Measurements from ENCODE around the gene NSUN2. TPM values are rescaled to one million over a fixed set of nuclear protein-coding genes. Genes with fewer than 3 reads are reported as not detected.

NSUN2 gene
- total RNA-seq, 1 donor from 2014 or later, result 78.8 TPM

DNA sequence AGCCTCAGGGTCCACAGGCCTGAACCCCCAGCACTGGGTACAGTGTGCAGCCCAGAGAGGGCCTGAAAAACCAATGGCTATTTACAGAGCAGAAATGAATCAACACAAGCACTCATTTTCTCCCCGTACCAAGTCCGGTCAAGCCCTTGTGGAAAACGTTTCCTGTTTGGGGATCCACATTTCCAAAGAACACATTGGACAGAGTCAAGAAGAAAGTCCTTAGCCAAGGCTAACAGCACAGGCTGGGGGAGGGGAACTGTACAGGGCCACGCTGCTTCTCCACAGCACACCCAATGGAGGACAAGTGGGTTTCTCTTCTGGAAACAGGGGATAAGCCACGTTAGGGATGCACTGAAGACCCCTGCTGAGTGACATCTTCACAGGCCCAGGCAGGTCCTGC lies 62.3 kb downstream of the NSUN2 start:
- FAIRE-seq, result no peak
- H3K27ac ChIP-seq (ENCODE audit: low read depth, low read length), result no peak overlapping the region
- H3K27me3 Mint-ChIP-seq (ENCODE audit: low read depth, unreplicated experiment), result peaks cover 23% of the 10 kb centered on the region
- no peak for DNase-seq (ENCODE audit: low read depth)
- no peaks in the 10 kb centered on the region for H3K4me1 ChIP-seq (ENCODE audit: insufficient read depth, low read length)
- no peaks in the 10 kb centered on the region for H3K36me3 Mint-ChIP-seq (ENCODE audit: low read depth, unreplicated experiment)
- no peaks in the 10 kb centered on the region for H3K79me2 ChIP-seq (ENCODE audit: insufficient read depth, low read length)
- no peak overlapping the region for H3K4me3 Mint-ChIP-seq (ENCODE audit: unreplicated experiment)
- H4K20me1 ChIP-seq (ENCODE audit: insufficient read depth, low read length), result no peaks in the 10 kb centered on the region
- H2AFZ ChIP-seq (ENCODE audit: low read depth, low read length), result no peak overlapping the region
- H3K27me3 ChIP-seq (ENCODE audit: insufficient read depth, low read length), result no peaks in the 10 kb centered on the region
- H3K4me2 ChIP-seq (ENCODE audit: low read length), result no peak overlapping the region
- H3K9me3 ChIP-seq (ENCODE audit: insufficient read depth, low read depth, low read length), result no peaks in the 10 kb centered on the region
- no peak overlapping the region for H3K27ac Mint-ChIP-seq (ENCODE audit: unreplicated experiment)
- TF ChIP-seq EZH2 (IDR thresholded peaks at IDR 0.05; ENCODE audit: insufficient read depth, low read length), result no peak
- TF ChIP-seq, protein P1, sequence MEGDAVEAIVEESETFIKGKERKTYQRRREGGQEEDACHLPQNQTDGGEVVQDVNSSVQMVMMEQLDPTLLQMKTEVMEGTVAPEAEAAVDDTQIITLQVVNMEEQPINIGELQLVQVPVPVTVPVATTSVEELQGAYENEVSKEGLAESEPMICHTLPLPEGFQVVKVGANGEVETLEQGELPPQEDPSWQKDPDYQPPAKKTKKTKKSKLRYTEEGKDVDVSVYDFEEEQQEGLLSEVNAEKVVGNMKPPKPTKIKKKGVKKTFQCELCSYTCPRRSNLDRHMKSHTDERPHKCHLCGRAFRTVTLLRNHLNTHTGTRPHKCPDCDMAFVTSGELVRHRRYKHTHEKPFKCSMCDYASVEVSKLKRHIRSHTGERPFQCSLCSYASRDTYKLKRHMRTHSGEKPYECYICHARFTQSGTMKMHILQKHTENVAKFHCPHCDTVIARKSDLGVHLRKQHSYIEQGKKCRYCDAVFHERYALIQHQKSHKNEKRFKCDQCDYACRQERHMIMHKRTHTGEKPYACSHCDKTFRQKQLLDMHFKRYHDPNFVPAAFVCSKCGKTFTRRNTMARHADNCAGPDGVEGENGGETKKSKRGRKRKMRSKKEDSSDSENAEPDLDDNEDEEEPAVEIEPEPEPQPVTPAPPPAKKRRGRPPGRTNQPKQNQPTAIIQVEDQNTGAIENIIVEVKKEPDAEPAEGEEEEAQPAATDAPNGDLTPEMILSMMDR (IDR thresholded peaks at IDR 0.05; ENCODE audit: insufficient read depth, low read depth, low read length), result no peak
- no peak overlapping the region for H3K4me3 ChIP-seq (ENCODE audit: insufficient read depth, low read depth, low read length)
- no peaks in the 10 kb centered on the region for H3K36me3 ChIP-seq (ENCODE audit: insufficient read depth, low read length)
- peaks cover 6% of the 10 kb centered on the region for H3K9me3 Mint-ChIP-seq (ENCODE audit: unreplicated experiment)
- no peaks in the 10 kb centered on the region for H3K4me1 Mint-ChIP-seq (ENCODE audit: low read depth, unreplicated experiment)
- no peak overlapping the region for H3K9ac ChIP-seq (ENCODE audit: low read length)

DNA sequence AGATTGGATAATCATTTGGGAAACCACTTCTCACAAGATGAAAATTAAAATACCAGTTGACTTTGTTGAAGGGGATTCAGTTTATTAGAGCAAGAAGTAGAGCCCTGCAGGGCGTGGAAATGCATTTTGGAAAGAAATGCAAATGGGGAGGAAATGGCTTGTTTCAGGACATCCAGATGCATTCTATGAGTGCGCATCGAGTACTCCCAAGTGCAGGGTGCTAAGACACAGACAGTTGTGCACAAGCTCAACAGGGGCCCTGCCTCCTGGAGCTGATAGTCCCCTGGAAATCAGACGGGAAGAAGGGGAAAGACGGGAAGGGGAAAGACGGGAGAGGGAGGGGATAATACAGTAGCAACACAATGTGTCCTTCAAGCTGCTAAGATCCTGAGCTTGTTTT lies 64.0 kb downstream of the NSUN2 start:
- Mint-ChIP-seq H3K36me3 (ENCODE audit: low read depth, unreplicated experiment) (no peaks in the 10 kb centered on the region), H3K27ac (ENCODE audit: unreplicated experiment) (no peak overlapping the region), H3K27me3 (ENCODE audit: low read depth, unreplicated experiment) (peaks cover 19% of the 10 kb centered on the region), H3K9me3 (ENCODE audit: unreplicated experiment) (peaks cover 6% of the 10 kb centered on the region), H3K4me3 (ENCODE audit: unreplicated experiment) (no peak overlapping the region), H3K4me1 (ENCODE audit: low read depth, unreplicated experiment) (no peaks in the 10 kb centered on the region)
- DNase-seq (ENCODE audit: low read depth) (no peak), FAIRE-seq (no peak)
- Histone ChIP-seq H4K20me1 (ENCODE audit: insufficient read depth, low read length) (no peaks in the 10 kb centered on the region), H3K27ac (ENCODE audit: low read depth, low read length) (no peak overlapping the region), H3K79me2 (ENCODE audit: insufficient read depth, low read length) (no peaks in the 10 kb centered on the region), H3K4me3 (ENCODE audit: insufficient read depth, low read depth, low read length) (no peak overlapping the region), H3K9me3 (ENCODE audit: insufficient read depth, low read depth, low read length) (no peaks in the 10 kb centered on the region), H3K27me3 (ENCODE audit: insufficient read depth, low read length) (no peaks in the 10 kb centered on the region), H2AFZ (ENCODE audit: low read depth, low read length) (no peak overlapping the region), H3K9ac (ENCODE audit: low read length) (no peak overlapping the region), H3K36me3 (ENCODE audit: insufficient read depth, low read length) (no peaks in the 10 kb centered on the region), H3K4me1 (ENCODE audit: insufficient read depth, low read length) (no peaks in the 10 kb centered on the region), H3K4me2 (ENCODE audit: low read length) (no peak overlapping the region)
- TF ChIP-seq EZH2 (IDR thresholded peaks at IDR 0.05; ENCODE audit: insufficient read depth, low read length), result no peak
- TF ChIP-seq, protein P1 (IDR thresholded peaks at IDR 0.05; ENCODE audit: insufficient read depth, low read depth, low read length), result no peak

DNA sequence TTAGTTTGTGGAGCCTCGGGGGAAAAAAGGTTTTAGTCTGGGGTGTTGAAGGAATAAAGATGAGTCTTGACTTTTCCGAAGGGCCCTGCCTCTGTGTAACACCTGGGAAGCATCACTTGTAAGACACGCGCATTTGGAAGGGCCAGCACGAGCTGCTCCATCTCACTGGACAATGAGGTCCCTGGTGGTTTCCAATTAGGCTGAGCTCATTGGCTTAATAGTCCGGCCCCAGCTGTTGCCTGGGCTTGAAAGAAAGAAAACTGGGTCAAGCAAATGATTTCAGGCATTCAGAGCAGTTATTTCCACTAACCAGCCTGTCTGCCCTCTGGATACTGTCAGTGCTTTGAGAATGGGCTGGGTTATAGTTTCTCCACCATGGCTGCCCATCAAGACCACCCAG lies 64.5 kb downstream of the NSUN2 start:
- H3K36me3 ChIP-seq (ENCODE audit: insufficient read depth, low read length), result no peaks in the 10 kb centered on the region
- no peak overlapping the region for H3K4me2 ChIP-seq (ENCODE audit: low read length)
- no peaks in the 10 kb centered on the region for H3K4me1 Mint-ChIP-seq (ENCODE audit: low read depth, unreplicated experiment)
- no peaks in the 10 kb centered on the region for H3K9me3 ChIP-seq (ENCODE audit: insufficient read depth, low read depth, low read length)
- DNase-seq (ENCODE audit: low read depth), result no peak
- H3K4me3 Mint-ChIP-seq (ENCODE audit: unreplicated experiment), result no peak overlapping the region
- H4K20me1 ChIP-seq (ENCODE audit: insufficient read depth, low read length), result no peaks in the 10 kb centered on the region
- H3K4me3 ChIP-seq (ENCODE audit: insufficient read depth, low read depth, low read length), result no peak overlapping the region
- no peaks in the 10 kb centered on the region for H3K79me2 ChIP-seq (ENCODE audit: insufficient read depth, low read length)
- no peaks in the 10 kb centered on the region for H3K4me1 ChIP-seq (ENCODE audit: insufficient read depth, low read length)
- no peak overlapping the region for H3K27ac Mint-ChIP-seq (ENCODE audit: unreplicated experiment)
- no peaks in the 10 kb centered on the region for H3K36me3 Mint-ChIP-seq (ENCODE audit: low read depth, unreplicated experiment)
- H3K27me3 ChIP-seq (ENCODE audit: insufficient read depth, low read length), result no peaks in the 10 kb centered on the region
- FAIRE-seq, result no peak
- H3K9ac ChIP-seq (ENCODE audit: low read length), result no peak overlapping the region
- TF ChIP-seq EZH2 (IDR thresholded peaks at IDR 0.05; ENCODE audit: insufficient read depth, low read length), result no peak
- TF ChIP-seq, protein P1 (IDR thresholded peaks at IDR 0.05; ENCODE audit: insufficient read depth, low read depth, low read length), result no peak
- H3K27ac ChIP-seq (ENCODE audit: low read depth, low read length), result no peak overlapping the region
- no peak overlapping the region for H2AFZ ChIP-seq (ENCODE audit: low read depth, low read length)
- peaks cover 6% of the 10 kb centered on the region for H3K9me3 Mint-ChIP-seq (ENCODE audit: unreplicated experiment)
- H3K27me3 Mint-ChIP-seq (ENCODE audit: low read depth, unreplicated experiment), result peaks cover 19% of the 10 kb centered on the region
